CD4-positive, alpha-beta T cell (primary cell): ENCODE measurements around the gene SLAMF8. TPM values are rescaled to one million over a fixed set of nuclear protein-coding genes. Genes with fewer than 3 reads are reported as not detected.
A peak's percentile ranks its signal among the peaks of the same experiment; 100 is the strongest.

ENCODE experiments used
- ATAC-seq: fragments of 200-7000 bp; cut with Tn5 transposase; one replicate; pipeline ENCODE4 v1.10.0; 2022; ENCODE audit warnings: mild to moderate bottlenecking; ENCODE audit not compliant: poor library complexity
- CTCF ChIA-PET: fragments of 350-600 bp; sonication (Branson Sonifier 250); formaldehyde crosslinking; loops from one replicate; lab custom pipeline; 2021; ENCODE audit warnings: antibody characterized with exemption, inconsistent platforms; lab: Charles Lee
- POLR2A ChIA-PET: fragments of 350-600 bp; sonication (Branson Sonifier 250); formaldehyde crosslinking; loops from one replicate; lab custom pipeline; 2021; ENCODE audit warnings: antibody characterized with exemption, inconsistent platforms; lab: Charles Lee
- DNase-seq, 14 experiments: peaks; one replicate each; pipeline ENCODE4 v3.0.0-alpha.2; 2013 to 2020; ENCODE audit warnings: mixed read lengths in 2 of 14
- H3K27ac ChIP-seq, 2 donors: one replicate each; pipeline versions ENCODE4 v1.5.1 to v1.7.0; 2013; ENCODE audit warnings: low read length in 2 of 2, low read depth in 1 of 2, mild to moderate bottlenecking in 1 of 2
- H3K27me3 ChIP-seq, 2 experiments: 1 replicate in 1 of 2; 2 replicates in 1 of 2; pipeline versions ENCODE4 v1.6.1 to v1.7.0; 2013; ENCODE audit warnings: low read length in 2 of 2, control low read depth in 1 of 2, mild to moderate bottlenecking in 1 of 2, moderate library complexity in 1 of 2; ENCODE audit not compliant: insufficient read depth in 2 of 2, control insufficient read depth in 1 of 2
- H3K36me3 ChIP-seq: one replicate; pipeline ENCODE4 v1.6.1; 2013; ENCODE audit warnings: low read length, control low read depth; ENCODE audit not compliant: insufficient read depth
- H3K4me1 ChIP-seq: one replicate; pipeline ENCODE4 v1.6.1; 2013; ENCODE audit warnings: low read length, control low read depth; ENCODE audit not compliant: insufficient read depth
- H3K4me3 ChIP-seq: one replicate; pipeline ENCODE4 v1.5.1; 2013; ENCODE audit warnings: mild to moderate bottlenecking, low read length, moderate library complexity
- H3K9me3 ChIP-seq, 2 experiments: 1 replicate in 1 of 2; 2 replicates in 1 of 2; pipeline versions ENCODE4 v1.6.1 to v1.7.0; 2013; ENCODE audit warnings: low read length in 2 of 2, mild to moderate bottlenecking in 2 of 2, control low read depth in 1 of 2, moderate library complexity in 1 of 2; ENCODE audit not compliant: control insufficient read depth in 1 of 2, insufficient read depth in 1 of 2
- H3K27ac Mint-ChIP-seq: one replicate; pipeline ENCODE4 v1.8.0; 2020; ENCODE audit warnings: mixed read lengths
- H3K27me3 Mint-ChIP-seq: one replicate; pipeline ENCODE4 v1.8.0; 2021; ENCODE audit warnings: mixed read lengths
- H3K36me3 Mint-ChIP-seq: one replicate; pipeline ENCODE4 v1.8.0; 2021; ENCODE audit warnings: low read depth, mixed read lengths
- H3K4me1 Mint-ChIP-seq: one replicate; pipeline ENCODE4 v1.8.0; 2021; ENCODE audit warnings: low read depth, mixed read lengths
- H3K4me3 Mint-ChIP-seq: one replicate; pipeline ENCODE4 v1.8.0; 2020; ENCODE audit warnings: mild to moderate bottlenecking, mixed read lengths
- H3K9me3 Mint-ChIP-seq: one replicate; pipeline ENCODE4 v1.8.0; 2020; ENCODE audit warnings: mixed read lengths
- intact Hi-C, 2 experiments: fragments of 100-400 bp; cut with DNase I in 1 of 2; cut with micrococcal nuclease in 1 of 2; formaldehyde crosslinking; loops; one replicate each; pipeline versions ENCODE4 v1.15.1 to v1.9.0; 2023 to 2025; cut with DNase I, micrococcal nuclease
- total RNA-seq, 174 experiments: library from RNA in 2 of 174; stranded (reverse) in 2 of 174; gene quantifications; one replicate each; pipeline ENCODE4 v1.2.3 and lab custom pipeline; 2021 to 2026
- TF ChIP-seq, protein P1 (sequence below): fragments of 200-600 bp; IDR thresholded peaks from one replicate; pipeline ENCODE4 v1.8.0; 2022; ENCODE audit warnings: antibody characterized with exemption, mild to moderate bottlenecking

Gene SLAMF8
- total RNA-seq, 2 experiments from 2014 or later = 0.34 TPM; not detected in 1

DNA sequence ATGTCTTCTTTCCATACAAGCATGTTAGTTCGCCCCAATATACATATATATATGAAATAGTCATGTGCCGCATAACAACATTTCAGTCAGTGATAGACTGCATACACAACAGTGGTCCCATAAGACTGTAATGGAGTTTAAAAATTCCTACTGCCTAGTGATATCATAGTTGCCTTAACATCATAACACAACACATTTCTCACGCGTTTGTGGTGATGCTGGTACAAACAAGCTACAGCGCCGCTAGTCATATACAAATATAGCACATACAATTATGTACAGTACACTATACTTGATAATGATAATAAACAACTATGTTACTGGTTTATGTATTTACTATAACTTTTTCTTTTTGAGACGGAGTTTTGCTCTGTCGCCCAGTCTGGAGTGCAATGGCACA, 10.7 kb upstream of the SLAMF8 start:
- H3K36me3 Mint-ChIP-seq = no peaks in the 10 kb centered on the region
- no peaks in the 10 kb centered on the region for H3K9me3 Mint-ChIP-seq
- Histone ChIP-seq H3K4me1 (no peaks in the 10 kb centered on the region), H3K4me3 (no peak overlapping the region), H3K27ac (no peak overlapping the region), H3K36me3 (no peaks in the 10 kb centered on the region), H3K27me3 (no peaks in the 10 kb centered on the region), H3K9me3 (no peaks in the 10 kb centered on the region)
- H3K27ac Mint-ChIP-seq = no peak overlapping the region
- TF ChIP-seq, protein P1, sequence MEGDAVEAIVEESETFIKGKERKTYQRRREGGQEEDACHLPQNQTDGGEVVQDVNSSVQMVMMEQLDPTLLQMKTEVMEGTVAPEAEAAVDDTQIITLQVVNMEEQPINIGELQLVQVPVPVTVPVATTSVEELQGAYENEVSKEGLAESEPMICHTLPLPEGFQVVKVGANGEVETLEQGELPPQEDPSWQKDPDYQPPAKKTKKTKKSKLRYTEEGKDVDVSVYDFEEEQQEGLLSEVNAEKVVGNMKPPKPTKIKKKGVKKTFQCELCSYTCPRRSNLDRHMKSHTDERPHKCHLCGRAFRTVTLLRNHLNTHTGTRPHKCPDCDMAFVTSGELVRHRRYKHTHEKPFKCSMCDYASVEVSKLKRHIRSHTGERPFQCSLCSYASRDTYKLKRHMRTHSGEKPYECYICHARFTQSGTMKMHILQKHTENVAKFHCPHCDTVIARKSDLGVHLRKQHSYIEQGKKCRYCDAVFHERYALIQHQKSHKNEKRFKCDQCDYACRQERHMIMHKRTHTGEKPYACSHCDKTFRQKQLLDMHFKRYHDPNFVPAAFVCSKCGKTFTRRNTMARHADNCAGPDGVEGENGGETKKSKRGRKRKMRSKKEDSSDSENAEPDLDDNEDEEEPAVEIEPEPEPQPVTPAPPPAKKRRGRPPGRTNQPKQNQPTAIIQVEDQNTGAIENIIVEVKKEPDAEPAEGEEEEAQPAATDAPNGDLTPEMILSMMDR = no peak
- ChIA-PET CTCF (no interaction called here), POLR2A (no interaction called here)
- no peak for ATAC-seq
- no peak for DNase-seq
- H3K4me1 Mint-ChIP-seq = no peaks in the 10 kb centered on the region
- no peaks in the 10 kb centered on the region for H3K27me3 Mint-ChIP-seq
- no peak overlapping the region for H3K4me3 Mint-ChIP-seq
- intact Hi-C loops = no loop called here

DNA sequence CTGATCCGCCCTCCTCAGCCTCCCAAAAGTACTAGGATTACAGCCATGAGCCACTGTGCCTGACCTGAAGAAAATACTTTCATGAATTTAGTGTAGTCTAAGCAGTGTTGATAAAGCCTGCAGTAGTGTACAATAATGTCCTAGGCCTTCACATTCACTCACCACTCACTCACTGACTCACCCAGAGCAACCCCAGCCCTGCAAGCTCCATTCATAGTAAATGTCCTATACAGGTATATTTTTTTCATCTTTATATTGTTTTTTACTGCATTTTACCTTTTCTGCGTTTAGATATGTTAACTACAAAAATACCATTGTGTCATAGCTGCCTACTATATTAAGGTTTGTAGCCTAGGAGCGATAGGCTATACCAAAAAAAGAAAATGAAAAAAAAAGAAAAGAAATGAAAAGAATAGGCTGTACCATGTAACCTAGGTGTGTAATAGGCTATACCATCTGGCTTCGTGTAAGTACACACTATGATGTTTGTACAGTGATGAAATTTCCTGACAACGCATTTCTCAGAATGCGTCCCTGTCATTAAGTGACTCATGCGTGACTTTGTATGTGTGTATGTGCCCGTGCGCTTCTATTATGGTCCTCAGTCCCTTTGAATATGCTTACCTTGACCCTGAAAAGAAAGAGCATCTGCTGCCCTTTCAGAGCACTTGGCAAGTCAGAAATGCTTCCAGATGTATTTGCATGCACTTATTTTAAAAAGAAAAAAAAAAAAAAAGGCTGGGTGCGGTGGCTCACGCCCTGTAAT, 9.2 kb upstream of the SLAMF8 start:
- ChIA-PET CTCF (no interaction called here), POLR2A (interaction anchor here (0.8 kb wide), 1 partner anchor 107 kb away, joined by 3 read pairs; the partner anchor contains the start of gene TAGLN2)
- Histone ChIP-seq H3K36me3 (no peaks in the 10 kb centered on the region), H3K9me3 (no peaks in the 10 kb centered on the region), H3K4me3 (no peak overlapping the region), H3K27me3 (no peaks in the 10 kb centered on the region), H3K4me1 (no peaks in the 10 kb centered on the region), H3K27ac (no peak overlapping the region)
- H3K36me3 Mint-ChIP-seq = no peaks in the 10 kb centered on the region
- ATAC-seq (no peak), DNase-seq (no peak)
- no peaks in the 10 kb centered on the region for H3K27me3 Mint-ChIP-seq
- H3K4me3 Mint-ChIP-seq = no peak overlapping the region
- intact Hi-C loops = no loop called here
- no peak overlapping the region for H3K27ac Mint-ChIP-seq
- H3K9me3 Mint-ChIP-seq = no peaks in the 10 kb centered on the region
- TF ChIP-seq, protein P1 = no peak
- H3K4me1 Mint-ChIP-seq = no peaks in the 10 kb centered on the region

DNA sequence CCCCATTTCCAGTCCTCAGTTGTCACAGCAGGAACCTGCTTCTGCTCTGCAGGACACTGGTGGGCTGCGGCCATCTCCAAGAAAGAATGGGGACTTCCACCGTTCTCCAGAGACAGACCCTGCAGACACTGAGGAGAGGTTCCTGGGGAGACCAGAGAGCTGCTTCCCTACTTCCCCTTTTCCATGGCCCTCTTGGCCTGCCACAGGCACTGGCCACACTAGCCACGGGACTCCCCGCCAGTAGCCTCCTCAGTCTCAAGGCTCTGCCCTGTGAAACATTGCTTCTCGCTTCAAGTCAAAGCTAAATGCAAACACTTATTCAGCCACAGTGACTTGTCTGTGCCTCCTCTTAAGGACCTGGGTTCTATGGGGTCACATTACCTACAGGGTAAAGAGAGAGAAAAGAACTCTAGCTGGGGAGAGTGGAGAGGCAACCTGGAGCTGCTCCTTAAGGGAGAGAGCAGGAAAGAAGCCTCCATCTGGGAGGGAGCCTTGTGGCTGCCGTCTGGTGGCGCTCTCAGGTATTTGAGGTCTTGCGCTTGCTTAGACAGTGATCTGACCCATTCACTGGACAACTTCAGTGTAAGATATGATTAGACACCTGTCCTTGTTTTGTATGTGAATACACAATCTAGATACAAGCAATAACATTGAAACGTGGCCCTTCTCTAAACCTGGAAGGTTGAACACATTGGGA, 5.4 kb upstream of the SLAMF8 start:
- peaks cover 14% of the 10 kb centered on the region for H3K4me1 Mint-ChIP-seq

More for the DNA sequence above, 5.4 kb upstream of the SLAMF8 start:
- CTCF ChIA-PET = no interaction called here
- Histone ChIP-seq H3K27ac (no peak overlapping the region), H3K4me1 (peaks cover 14% of the 10 kb centered on the region), H3K4me3 (no peak overlapping the region), H3K36me3 (no peaks in the 10 kb centered on the region), H3K9me3 (no peaks in the 10 kb centered on the region), H3K27me3 (no peaks in the 10 kb centered on the region)
- DNase-seq (peak in 2 of 14 experiments; percentile 14 to 48), ATAC-seq (no peak)
- Mint-ChIP-seq H3K36me3 (no peaks in the 10 kb centered on the region), H3K4me3 (no peak overlapping the region), H3K9me3 (no peaks in the 10 kb centered on the region), H3K27ac (no peak overlapping the region), H3K27me3 (no peaks in the 10 kb centered on the region)
- POLR2A ChIA-PET = no interaction called here
- TF ChIP-seq, protein P1 = peak; percentile 59
- intact Hi-C loops = no loop called here
